Ovary (tissue), 9 donors: ENCODE results near the gene KLHDC7A. TPM values are rescaled to one million over a fixed set of nuclear protein-coding genes. Genes with fewer than 3 reads are reported as not detected.
A peak's percentile ranks its signal among the peaks of the same experiment; 100 is the strongest.

Source experiments
- DNase-seq, 5 donors: peaks; one replicate each; pipeline ENCODE4 v3.0.0-alpha.2; 2019 to 2020
- H3K27ac ChIP-seq, 2 donors: fragments of 200-600 bp; one replicate each; pipeline versions ENCODE4 v1.5.1 to v1.8.0; 2019 to 2022
- H3K27me3 ChIP-seq: fragments of 200-600 bp; one replicate; pipeline ENCODE4 v1.8.0; 2022
- H3K36me3 ChIP-seq: fragments of 200-600 bp; sonication (generic); one replicate; pipeline ENCODE4 v1.5.1; 2019
- H3K4me1 ChIP-seq: one replicate; pipeline ENCODE4 v1.8.1; 2013; ENCODE audit warnings: mild to moderate bottlenecking, moderate library complexity; ENCODE audit not compliant: insufficient read depth
- H3K4me3 ChIP-seq: fragments of 200-600 bp; sonication (generic); one replicate; pipeline ENCODE4 v1.5.1; 2017
- H3K9me3 ChIP-seq, 2 donors: fragments of 200-600 bp in 1 of 2; sonication (generic) in 1 of 2; one replicate each; pipeline versions ENCODE4 v1.5.1 to v1.8.1; 2013 to 2019; ENCODE audit warnings: mild to moderate bottlenecking in 1 of 2, moderate library complexity in 1 of 2
- EP300 ChIP-seq: sonication (generic); formaldehyde crosslinking; IDR thresholded peaks from one replicate; pipeline ENCODE4 v1.6.1; 2017; ENCODE audit warnings: antibody characterized with exemption
- POLR2A ChIP-seq: fragments of 450-650 bp; IDR thresholded peaks from one replicate; pipeline ENCODE4 v1.6.1; 2017; ENCODE audit warnings: antibody characterized with exemption, mild to moderate bottlenecking, moderate library complexity
- WGBS, 3 donors: extraction: QIAGEN DNeasy Blood & Tissue Kit in 1 of 3; methylation state at CpG; one replicate each; pipeline versions ENCODE4 v1.1.5 to v1.1.7; 2013 to 2017; 5-methylcytosine and 5-hydroxymethylcytosine counted together
- intact Hi-C, 4 donors: fragments of 100-400 bp; cut with DNase I; formaldehyde crosslinking; loops; one replicate each; pipeline versions ENCODE4 v1.11.0 to v1.15.1; 2022 to 2023
- polyA plus RNA-seq, 2 donors: library from polyadenylated mRNA; stranded (reverse); fragments of 200-250 nt in 1 of 2; fragments of 350-450 nt in 1 of 2; fragmentation: Illumina TruSeq in 1 of 2; extraction: RNeasy Lipid Tissue Mini Kit (QIAGEN cat#74804) in 1 of 2; gene quantifications; one replicate each; pipeline ENCODE4 v1.2.3, GENCODE V29; 2013 to 2014
- small RNA-seq: library from RNA; depleted of rRNA; stranded (forward); fragments of <200 nt; gene quantifications from one replicate; pipeline ENCODE3, GENCODE V24; 2016
- total RNA-seq, 7 donors: library from RNA; depleted of rRNA in 2 of 7; stranded (reverse); fragments of >200 nt in 2 of 7; fragmentation: NEBNext Ultra II Directional in 3 of 7; extraction: Animal tissue kit (Norgen Biotek cat#: 25700) in 3 of 7; gene quantifications; one replicate each; pipeline versions ENCODE4 v1.1.0 to v1.2.4, GENCODE V29; 2016 to 2023
- TF ChIP-seq, protein P1 (sequence below), 3 donors: fragments of 450-650 bp in 2 of 3; fragments of 200-600 bp in 1 of 3; IDR thresholded peaks; one replicate each; pipeline versions ENCODE4 v1.5.1 to v1.8.0; 2016 to 2022; ENCODE audit warnings: antibody characterized with exemption in 3 of 3, mild to moderate bottlenecking in 1 of 3
- donor health status: DM: no; HTN: no; CAD: no; lungs with moderate emphysema.
- donor health status: DM: no; HTN: no; CAD: no.
- donor health status: Bipolar disorder and iron deficiency.
- donor health status: DM: yes; HTN: yes; CAD: no.
- donor health status: DM: no; HTN: no; CAD: no.
- donor health status: DM: yes; HTN: yes; CAD: no.

Gene KLHDC7A
- total and polyA plus RNA-seq, 9 donors = 0.01 to 0.92 (median 0.36) TPM; not detected in 4

DNA sequence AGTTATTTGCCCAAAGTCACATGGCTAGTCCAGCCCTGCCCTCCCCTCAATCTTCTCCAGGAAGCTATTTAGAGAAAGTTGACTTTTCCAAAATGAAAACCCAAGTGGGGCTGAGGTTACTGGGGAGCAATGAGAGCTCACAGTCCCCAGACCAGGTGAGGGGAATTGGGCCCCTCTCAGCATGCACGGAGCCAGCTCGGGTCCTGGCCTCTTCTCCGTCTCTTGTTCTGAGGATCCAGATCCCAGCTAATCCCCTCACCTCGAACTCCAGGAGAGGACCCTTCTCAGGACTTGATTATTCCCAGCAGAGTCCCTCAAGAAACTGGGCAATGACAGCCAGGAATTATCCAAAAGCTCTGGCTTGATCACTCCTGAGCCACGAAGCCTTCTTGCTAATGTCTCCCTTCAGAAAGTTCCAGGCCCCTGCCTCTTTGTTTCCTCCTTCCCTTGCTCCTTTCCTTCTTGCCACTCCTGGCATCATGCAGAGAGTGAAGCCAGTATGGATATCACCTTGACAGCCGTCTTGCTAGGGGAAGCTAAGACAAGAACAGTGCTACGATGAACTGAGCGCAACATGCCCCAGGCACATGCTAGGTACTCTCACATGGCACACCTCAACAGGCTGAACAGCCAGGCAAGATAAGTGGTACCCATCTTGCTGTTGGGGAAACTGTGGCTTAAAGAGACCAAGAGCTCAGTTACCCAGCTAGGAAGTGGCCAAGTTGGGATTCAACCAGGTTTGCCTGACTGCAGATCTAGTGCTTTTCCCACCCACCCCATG is 51.9 kb downstream of the KLHDC7A start:
- DNase-seq = peak in 1 of 5 donors; percentile 1
- Histone ChIP-seq H3K27me3 (no peaks in the 10 kb centered on the region), H3K36me3 (no peaks in the 10 kb centered on the region), H3K4me1 (no peaks in the 10 kb centered on the region), H3K27ac (no peak overlapping the region), H3K4me3 (no peak overlapping the region), H3K9me3 (no peaks in the 10 kb centered on the region)
- TF ChIP-seq POLR2A = no peak
- TF ChIP-seq EP300 = no peak
- TF ChIP-seq, protein P1, sequence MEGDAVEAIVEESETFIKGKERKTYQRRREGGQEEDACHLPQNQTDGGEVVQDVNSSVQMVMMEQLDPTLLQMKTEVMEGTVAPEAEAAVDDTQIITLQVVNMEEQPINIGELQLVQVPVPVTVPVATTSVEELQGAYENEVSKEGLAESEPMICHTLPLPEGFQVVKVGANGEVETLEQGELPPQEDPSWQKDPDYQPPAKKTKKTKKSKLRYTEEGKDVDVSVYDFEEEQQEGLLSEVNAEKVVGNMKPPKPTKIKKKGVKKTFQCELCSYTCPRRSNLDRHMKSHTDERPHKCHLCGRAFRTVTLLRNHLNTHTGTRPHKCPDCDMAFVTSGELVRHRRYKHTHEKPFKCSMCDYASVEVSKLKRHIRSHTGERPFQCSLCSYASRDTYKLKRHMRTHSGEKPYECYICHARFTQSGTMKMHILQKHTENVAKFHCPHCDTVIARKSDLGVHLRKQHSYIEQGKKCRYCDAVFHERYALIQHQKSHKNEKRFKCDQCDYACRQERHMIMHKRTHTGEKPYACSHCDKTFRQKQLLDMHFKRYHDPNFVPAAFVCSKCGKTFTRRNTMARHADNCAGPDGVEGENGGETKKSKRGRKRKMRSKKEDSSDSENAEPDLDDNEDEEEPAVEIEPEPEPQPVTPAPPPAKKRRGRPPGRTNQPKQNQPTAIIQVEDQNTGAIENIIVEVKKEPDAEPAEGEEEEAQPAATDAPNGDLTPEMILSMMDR (IDR thresholded peaks at IDR 0.05) = no peak
- 88 to 91% (median 90%) methylated on average over 8 of the region's 8 CpGs for WGBS, 3 donors
- intact Hi-C loops = no loop called here

DNA sequence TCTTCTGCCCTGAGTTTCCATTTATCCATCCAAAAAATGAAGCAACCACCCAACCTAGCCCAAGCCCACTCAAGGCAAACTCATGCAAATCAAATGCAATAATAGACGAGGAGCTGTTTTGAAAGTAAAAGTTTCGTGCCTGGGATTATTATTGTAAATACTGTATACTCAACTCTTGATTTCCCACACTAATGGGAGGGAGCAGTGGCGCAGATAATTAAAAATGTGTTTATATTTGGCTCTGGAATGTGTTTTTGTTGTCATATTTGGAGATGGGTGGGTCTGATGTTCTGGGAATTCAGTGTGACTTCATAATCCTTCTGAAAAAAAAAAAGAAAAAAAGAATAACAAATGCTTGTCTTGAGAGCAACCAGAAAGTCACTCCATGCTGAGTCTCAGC is 52.5 kb downstream of the KLHDC7A start:
- no peaks in the 10 kb centered on the region for H3K9me3 ChIP-seq
- intact Hi-C loops = no loop called here
- no peak for DNase-seq
- H3K4me3 ChIP-seq = no peak overlapping the region
- WGBS, 3 donors = 7 to 14% (median 7%) methylated on average over 3 of the region's 3 CpGs
- TF ChIP-seq, protein P1 (IDR thresholded peaks at IDR 0.05) = no peak
- TF ChIP-seq POLR2A (no peak), EP300 (no peak)
- H3K36me3 ChIP-seq = no peaks in the 10 kb centered on the region
- H3K27ac ChIP-seq = no peak overlapping the region
- H3K27me3 ChIP-seq = no peaks in the 10 kb centered on the region
- no peaks in the 10 kb centered on the region for H3K4me1 ChIP-seq

DNA sequence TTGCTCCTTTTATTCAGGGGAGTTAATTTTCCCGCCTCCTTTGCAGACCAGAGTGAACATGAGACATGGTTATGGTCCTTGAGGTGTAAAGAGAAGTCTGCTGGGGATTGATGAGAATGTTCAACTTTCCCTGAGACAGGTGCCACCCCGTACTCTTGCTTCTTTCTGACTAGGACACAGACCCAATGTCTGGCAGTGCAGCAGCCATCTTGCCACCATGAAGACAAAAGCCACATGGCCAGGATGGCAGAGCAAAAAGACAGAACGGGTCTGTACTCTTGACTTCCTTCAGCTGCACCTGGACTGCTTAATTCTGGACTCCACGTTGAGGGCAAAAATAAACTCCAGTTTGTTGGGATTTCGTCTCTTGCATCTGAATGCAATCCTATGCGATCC is 54.1 kb downstream of the KLHDC7A start:
- H3K36me3 ChIP-seq = no peaks in the 10 kb centered on the region
- no peaks in the 10 kb centered on the region for H3K27me3 ChIP-seq
- no peaks in the 10 kb centered on the region for H3K9me3 ChIP-seq
- intact Hi-C loops = no loop called here
- H3K27ac ChIP-seq = no peak overlapping the region
- no peak for DNase-seq
- H3K4me3 ChIP-seq = no peak overlapping the region
- H3K4me1 ChIP-seq = no peaks in the 10 kb centered on the region
- 51 to 61% (median 51%) methylated on average over 6 of the region's 6 CpGs for WGBS, 3 donors
- TF ChIP-seq POLR2A = no peak
- no peak for TF ChIP-seq EP300
- TF ChIP-seq, protein P1 (IDR thresholded peaks at IDR 0.05) = no peak

Small RNA genes within 50 kb of the gene (small RNA-seq; reads per million reads assigned to genes)
- not detected for gene DYNLL1P3

Other genes starting within 250 kb of the KLHDC7A start
- gene PAX7, start 149.9 kb downstream of the KLHDC7A start, total RNA-seq = not detected
- not detected for gene PAX7, start 149.9 kb downstream of the KLHDC7A start, polyA plus RNA-seq